HG03175 (cell line): ENCODE data around the gene SBNO2.
"Not testable (repeated sequence)": the region's sequence is repeated elsewhere in the genome, so short reads cannot be mapped to it uniquely, and the experiment has no call there.

Experiments
- ATAC-seq: cut with Tn5 transposase; IDR thresholded peaks from one replicate; pipeline ENCODE4 v1.9.1; 2021; ENCODE audit warnings: mild to moderate bottlenecking, moderate library complexity; ENCODE audit not compliant: unreplicated experiment

The SBNO2 gene

GRCh38 chr19:1210227-1210538 lies 36.1 kb upstream of the SBNO2 start:
- ATAC-seq: no peak

- not testable (repeated sequence) for ATAC-seq
Observed at GRCh38 chr19:1208830-1209229, 34.8 kb upstream of the SBNO2 start.

DNA sequence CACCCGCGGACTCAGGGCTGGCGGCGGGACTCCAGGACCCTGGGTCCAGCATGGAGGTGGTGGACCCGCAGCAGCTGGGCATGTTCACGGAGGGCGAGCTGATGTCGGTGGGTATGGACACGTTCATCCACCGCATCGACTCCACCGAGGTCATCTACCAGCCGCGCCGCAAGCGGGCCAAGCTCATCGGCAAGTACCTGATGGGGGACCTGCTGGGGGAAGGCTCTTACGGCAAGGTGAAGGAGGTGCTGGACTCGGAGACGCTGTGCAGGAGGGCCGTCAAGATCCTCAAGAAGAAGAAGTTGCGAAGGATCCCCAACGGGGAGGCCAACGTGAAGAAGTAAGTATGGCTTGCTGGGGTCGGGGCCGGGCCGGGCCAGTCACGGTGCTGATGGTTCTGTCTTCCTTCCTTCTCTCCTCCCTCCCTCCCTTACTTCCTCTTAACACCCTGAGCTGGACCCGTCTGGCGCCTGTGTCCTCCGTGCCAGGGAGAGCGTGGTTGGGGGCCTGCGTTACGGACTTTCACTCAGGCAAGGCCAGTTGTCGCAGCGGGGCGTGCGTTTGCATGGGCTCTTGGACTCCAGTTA lies 32.9 kb upstream of the SBNO2 start:
- ATAC-seq: no peak

- ATAC-seq: no peak
Observed at GRCh38 chr19:1206150-1206863, 32.2 kb upstream of the SBNO2 start.

- peak; percentile 89 for ATAC-seq
Observed at GRCh38 chr19:1205114-1206099, 31.3 kb upstream of the SBNO2 start, which contains the start of gene STK11. Gene STK11, plus strand, starts transcription at chr19:1205778. Its CDS starts 1,136 bp downstream, at chr19:1206914.

DNA sequence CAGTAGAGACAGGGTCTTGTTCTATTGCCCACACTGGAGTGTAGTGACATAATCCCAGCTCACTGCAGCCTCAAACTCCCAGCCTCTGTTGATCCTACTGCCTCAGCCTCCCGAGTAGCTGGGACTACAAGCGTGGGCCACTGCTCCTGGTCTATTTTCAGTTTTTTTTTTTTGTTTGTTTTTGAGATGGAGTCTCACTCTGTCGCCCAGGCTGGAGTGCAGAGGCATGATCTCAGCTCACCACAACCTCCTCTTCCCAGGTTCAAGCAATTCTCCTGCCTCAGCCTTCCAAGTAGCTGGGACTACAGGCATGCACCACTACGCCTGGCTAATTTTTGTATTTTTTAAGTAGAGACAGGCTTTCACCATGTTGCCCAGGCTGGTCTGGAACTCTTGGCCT lies 26.5 kb upstream of the SBNO2 start:
- ATAC-seq: not testable (repeated sequence)

GRCh38 chr19:1199531-1199930 lies 25.5 kb upstream of the SBNO2 start:
- no peak for ATAC-seq

- no peak for ATAC-seq
Observed at GRCh38 chr19:1189419-1189818, 15.4 kb upstream of the SBNO2 start.

- no peak for ATAC-seq
Observed at GRCh38 chr19:1183543-1184172, 9.6 kb upstream of the SBNO2 start.

GRCh38 chr19:1182727-1183126 lies 8.7 kb upstream of the SBNO2 start:
- ATAC-seq: no peak

GRCh38 chr19:1182068-1182467 lies 8.0 kb upstream of the SBNO2 start:
- ATAC-seq: no peak

DNA sequence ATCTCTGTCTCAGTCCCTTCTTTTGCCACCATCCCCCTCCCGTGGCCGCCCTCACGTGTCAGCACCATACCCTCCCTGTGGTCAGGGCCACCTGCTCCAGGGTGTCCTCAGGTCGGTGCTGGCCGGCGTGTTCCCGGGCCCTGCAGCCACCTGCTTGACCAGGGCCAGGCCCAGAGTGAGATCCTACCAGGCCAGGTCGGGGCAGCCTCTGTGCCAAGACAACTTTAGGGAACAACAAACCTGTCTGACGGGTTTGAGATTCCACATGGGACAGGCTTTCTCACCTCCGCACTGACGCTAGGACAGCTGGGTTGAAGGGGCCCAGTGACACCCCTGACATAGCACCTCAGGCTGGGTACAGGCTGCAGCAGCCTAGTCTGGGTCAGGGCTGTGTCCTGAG lies 7.5 kb upstream of the SBNO2 start:
- no peak for ATAC-seq

DNA sequence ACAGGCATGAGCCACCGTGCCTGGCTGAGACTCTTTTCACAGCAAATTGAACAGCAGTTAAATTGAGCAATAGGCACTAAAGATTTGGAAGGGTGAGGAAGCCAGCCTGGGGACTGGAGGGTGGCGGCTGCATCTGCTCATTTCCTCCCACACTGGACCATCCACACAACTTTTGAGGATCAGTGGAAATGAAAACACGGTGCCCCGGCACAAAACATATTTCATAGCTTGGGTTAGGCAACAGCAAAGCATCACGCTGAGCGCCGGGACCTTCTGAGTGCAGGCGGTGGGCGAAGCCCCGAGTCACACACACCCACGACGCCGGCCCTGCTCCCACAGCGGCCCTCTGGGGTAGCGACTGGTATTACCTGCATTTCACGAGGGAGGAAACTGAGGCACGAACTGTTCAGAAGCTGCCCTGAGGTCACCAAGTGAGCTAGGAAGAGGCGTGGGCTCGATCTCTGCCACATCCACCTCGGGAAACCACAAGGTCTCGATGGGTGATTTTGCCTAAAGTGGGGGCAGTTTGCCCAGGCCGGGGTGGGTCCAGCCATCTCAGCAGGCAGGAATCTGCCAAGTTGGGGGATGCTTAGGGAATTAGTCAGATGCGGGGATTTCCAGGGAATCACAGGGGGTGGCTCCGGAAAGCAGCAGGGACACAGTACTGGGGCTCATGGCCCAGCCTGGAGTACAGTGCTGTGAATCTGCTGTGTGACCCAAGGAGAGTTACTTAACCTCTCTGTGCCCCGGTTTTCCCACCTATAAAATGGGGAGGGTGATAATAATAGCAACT lies 3.5 kb upstream of the SBNO2 start:
- ATAC-seq: no peak

DNA sequence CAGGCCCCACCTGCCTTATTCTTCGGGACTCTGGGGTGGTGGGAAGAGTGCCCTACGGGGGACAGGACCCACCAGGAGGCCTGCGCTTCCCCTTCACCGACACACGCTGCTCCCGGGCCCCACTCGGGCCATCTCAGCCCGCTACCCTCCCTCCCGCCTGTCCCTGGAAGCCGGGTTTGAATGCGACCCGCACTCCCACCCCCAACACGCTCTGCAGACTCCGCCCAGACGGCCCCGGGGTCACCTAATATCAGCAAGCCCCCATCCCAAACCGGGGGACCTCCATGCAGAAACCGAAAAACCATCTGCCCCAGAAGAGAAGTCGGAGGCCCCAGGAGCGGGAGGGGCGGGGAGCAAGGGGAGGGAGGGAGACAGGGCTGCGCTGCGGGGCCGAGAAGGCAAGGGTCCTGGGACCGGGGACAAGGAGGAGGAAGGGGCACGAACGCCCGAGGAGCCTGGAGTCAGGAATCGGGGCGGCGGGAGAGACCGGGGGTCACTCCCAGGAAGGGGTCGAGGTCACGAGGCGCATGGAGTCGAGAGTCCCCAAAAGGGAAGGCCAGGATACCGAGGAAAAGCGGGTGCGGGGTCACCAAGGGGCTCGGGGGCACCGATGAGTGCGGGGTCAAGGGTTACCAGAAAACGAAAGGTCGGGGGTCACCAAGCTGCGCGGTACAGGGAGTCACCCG lies 766 bp downstream of the SBNO2 start:
- ATAC-seq: peak; percentile 21

- no peak for ATAC-seq
Observed at GRCh38 chr19:1172353-1173158, 1.5 kb downstream of the SBNO2 start.

DNA sequence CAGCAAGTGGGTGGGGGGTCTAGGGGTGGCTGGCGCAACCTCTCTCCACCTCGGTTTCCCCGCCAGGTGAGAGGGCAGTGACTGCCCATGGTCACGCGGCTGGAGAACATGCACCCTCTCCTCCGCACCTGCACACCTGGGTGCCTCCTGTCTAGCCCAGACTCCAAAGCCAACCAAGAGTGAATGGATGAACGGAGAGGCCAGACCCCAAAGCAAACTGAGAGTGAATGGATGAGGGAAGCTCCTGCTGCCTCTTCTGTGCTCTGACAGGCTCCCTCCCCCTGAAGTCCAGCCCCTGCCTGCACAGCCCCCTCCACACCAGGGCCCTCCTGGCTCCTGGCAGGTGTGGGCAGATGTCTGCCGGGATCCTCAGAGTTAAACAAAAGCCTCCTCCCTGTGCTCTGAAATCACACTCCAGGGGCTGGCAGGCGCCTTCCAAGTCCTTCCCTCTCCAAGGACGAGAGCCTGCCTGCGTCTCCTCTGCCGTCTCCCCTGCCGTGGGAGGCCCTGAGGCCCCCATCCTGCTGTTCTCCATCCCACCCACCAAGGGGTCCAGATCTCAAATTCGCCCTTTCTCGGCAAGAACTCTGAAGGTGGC lies 2.2 kb downstream of the SBNO2 start:
- ATAC-seq: no peak

GRCh38 chr19:1170938-1171754 lies 2.9 kb downstream of the SBNO2 start:
- no peak for ATAC-seq
